ENCODE results near the gene EPHA2. TPM values are rescaled to one million over a fixed set of nuclear protein-coding genes. Genes with fewer than 3 reads are reported as not detected.

Gene EPHA2
- total and polyA plus RNA-seq, 2 experiments from 2014 or later: 7.5 to 51.2 TPM

DNA sequence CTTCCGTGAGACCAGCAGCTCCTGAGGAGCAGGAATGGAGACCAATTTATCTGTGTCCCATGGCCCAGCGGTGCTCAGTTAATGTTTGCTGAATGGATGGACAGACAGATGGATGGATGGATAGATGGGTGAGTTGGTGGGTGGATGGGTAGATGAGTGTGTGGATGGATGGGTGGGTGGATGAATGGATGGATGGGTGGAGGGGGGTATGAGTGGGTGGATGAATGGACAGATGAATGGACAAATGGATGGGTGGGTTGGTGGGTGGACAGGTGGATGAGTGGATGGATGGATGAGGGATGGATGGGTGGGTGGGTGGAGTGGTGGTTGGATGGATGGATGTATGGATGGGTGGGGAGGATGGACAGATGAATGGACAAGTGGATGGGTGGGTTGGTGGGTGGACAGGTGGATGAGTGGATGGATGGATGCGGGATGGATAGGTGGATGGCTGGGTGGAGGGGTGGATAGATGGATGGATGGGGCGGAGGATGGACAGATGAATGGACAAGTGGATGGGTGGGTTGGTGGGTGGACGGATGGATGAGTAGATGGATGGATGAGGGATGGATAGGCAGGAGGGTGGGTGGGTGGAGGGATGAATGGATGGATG is 13.4 kb downstream of the EPHA2 start:
- H3K4me1 Mint-ChIP-seq: peaks cover 58% of the 10 kb centered on the region
- no peaks in the 10 kb centered on the region for H3K9me2 ChIP-seq (ENCODE audit: insufficient read depth)
- H3K79me2 ChIP-seq (replicated peaks; ENCODE audit: insufficient read depth): peaks cover 73% of the 10 kb centered on the region
- peaks cover 54% of the 10 kb centered on the region for H3K4me1 ChIP-seq (ENCODE audit: insufficient read depth)
- no peak overlapping the region for H3K4me3 Mint-ChIP-seq
- H3K4me2 ChIP-seq: no peak overlapping the region
- peaks cover 52% of the 10 kb centered on the region for H3K36me3 Mint-ChIP-seq (ENCODE audit: low read depth)
- H3K36me3 ChIP-seq (ENCODE audit: insufficient read depth): peaks cover 2% of the 10 kb centered on the region
- no peaks in the 10 kb centered on the region for H3K27me3 ChIP-seq (ENCODE audit: insufficient read depth)
- H3F3A ChIP-seq (replicated peaks; ENCODE audit: low read depth): peaks cover 14% of the 10 kb centered on the region
- no peak for TF ChIP-seq EZH2 (IDR thresholded peaks at IDR 0.05; ENCODE audit: low read depth, unreplicated experiment)
- TF ChIP-seq CREB1 (CRISPR knock-in tag; IDR thresholded peaks at IDR 0.05; ENCODE audit: low read depth): no peak
- TF ChIP-seq JUNB (IDR thresholded peaks at IDR 0.05; ENCODE audit: unreplicated experiment): no peak
- TF ChIP-seq, protein P1, sequence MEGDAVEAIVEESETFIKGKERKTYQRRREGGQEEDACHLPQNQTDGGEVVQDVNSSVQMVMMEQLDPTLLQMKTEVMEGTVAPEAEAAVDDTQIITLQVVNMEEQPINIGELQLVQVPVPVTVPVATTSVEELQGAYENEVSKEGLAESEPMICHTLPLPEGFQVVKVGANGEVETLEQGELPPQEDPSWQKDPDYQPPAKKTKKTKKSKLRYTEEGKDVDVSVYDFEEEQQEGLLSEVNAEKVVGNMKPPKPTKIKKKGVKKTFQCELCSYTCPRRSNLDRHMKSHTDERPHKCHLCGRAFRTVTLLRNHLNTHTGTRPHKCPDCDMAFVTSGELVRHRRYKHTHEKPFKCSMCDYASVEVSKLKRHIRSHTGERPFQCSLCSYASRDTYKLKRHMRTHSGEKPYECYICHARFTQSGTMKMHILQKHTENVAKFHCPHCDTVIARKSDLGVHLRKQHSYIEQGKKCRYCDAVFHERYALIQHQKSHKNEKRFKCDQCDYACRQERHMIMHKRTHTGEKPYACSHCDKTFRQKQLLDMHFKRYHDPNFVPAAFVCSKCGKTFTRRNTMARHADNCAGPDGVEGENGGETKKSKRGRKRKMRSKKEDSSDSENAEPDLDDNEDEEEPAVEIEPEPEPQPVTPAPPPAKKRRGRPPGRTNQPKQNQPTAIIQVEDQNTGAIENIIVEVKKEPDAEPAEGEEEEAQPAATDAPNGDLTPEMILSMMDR (conservative IDR thresholded peaks at IDR 0.05; ENCODE audit: low read depth in 2 of 2): no peak
- TF ChIP-seq REST (IDR thresholded peaks at IDR 0.05; ENCODE audit: unreplicated experiment): no peak
- TF ChIP-seq ZNF331 (CRISPR knock-in tag; IDR thresholded peaks at IDR 0.05; ENCODE audit: low read depth): no peak
- TF ChIP-seq NANOG (IDR thresholded peaks at IDR 0.05; ENCODE audit: borderline replicate concordance): no peak
- TF ChIP-seq STAT1 (IDR thresholded peaks at IDR 0.05; ENCODE audit: unreplicated experiment): no peak
- TF ChIP-seq ZNF462 (CRISPR knock-in tag; IDR thresholded peaks at IDR 0.05): no peak
- TF ChIP-seq ZNF114 (CRISPR knock-in tag; IDR thresholded peaks at IDR 0.05): no peak
- no peak for TF ChIP-seq POLR2AphosphoS5 (IDR thresholded peaks at IDR 0.05; ENCODE audit: low read depth)
- TF ChIP-seq ETS1 (IDR thresholded peaks at IDR 0.05): no peak
- TF ChIP-seq EZH2phosphoT487 (IDR thresholded peaks at IDR 0.05; ENCODE audit: unreplicated experiment): no peak
- no peak overlapping the region for H3K27ac ChIP-seq (ENCODE audit: low read depth)
- H3K27me3 Mint-ChIP-seq (ENCODE audit: insufficient read depth, low read depth, poor library complexity): peaks cover 26% of the 10 kb centered on the region
- no peaks in the 10 kb centered on the region for H3K9me3 Mint-ChIP-seq
- H2AFZ ChIP-seq: no peak overlapping the region
- H3K27ac Mint-ChIP-seq: no peak overlapping the region
- DNase-seq (ENCODE audit: low spot score): no peak
- peaks cover 21% of the 10 kb centered on the region for H4K20me1 ChIP-seq (replicated peaks; ENCODE audit: insufficient read depth)
- no peak for ATAC-seq
- H3K4me3 ChIP-seq: no peak overlapping the region

Data from GM23338 (cell line).